HepG2 (cell line): ENCODE measurements around the gene MLNR. TPM values are rescaled to one million over a fixed set of nuclear protein-coding genes. Genes with fewer than 3 reads are reported as not detected.
A peak's percentile ranks its signal among the peaks of the same experiment; 100 is the strongest.

Experiments used
- ASH2L ChIP-seq: fragments of 300-600, 200-600 bp; sonication (generic); IDR thresholded peaks from 2 replicates; pipeline ENCODE4 v1.7.0; 2017; ENCODE audit warnings: low read depth, mild to moderate bottlenecking, moderate library complexity, mixed read lengths, low read length; ENCODE audit not compliant: insufficient read length
- ATF7-NPFF ChIP-seq: sonication (generic); formaldehyde crosslinking; IDR thresholded peaks from 2 replicates; pipeline ENCODE4 v1.8.1; 2023; ENCODE audit warnings: mild to moderate bottlenecking, low read depth, missing genetic modification reagents, moderate library complexity
- DR1 ChIP-seq: sonication (generic); formaldehyde crosslinking; IDR thresholded peaks from 2 replicates; pipeline ENCODE4 v1.8.0; 2021; ENCODE audit warnings: mild to moderate bottlenecking, missing genetic modification reagents, inconsistent platforms
- ELF1 ChIP-seq: sonication (generic); formaldehyde crosslinking; IDR thresholded peaks from 2 replicates; pipeline ENCODE4 v1.4.0; 2020; ENCODE audit warnings: missing genetic modification reagents
- GMEB2 ChIP-seq: IDR thresholded peaks from 2 replicates; pipeline ENCODE4 v1.6.1; 2016; ENCODE audit warnings: missing biosample characterization, missing genetic modification reagents, low read depth
- HMGXB4 ChIP-seq, 2 experiments: sonication (generic) in 1 of 2; formaldehyde crosslinking in 1 of 2; IDR thresholded peaks; 2 replicates each; pipeline versions ENCODE4 v1.4.0 to v1.6.1; 2018 to 2020; ENCODE audit warnings: missing genetic modification reagents in 2 of 2, borderline replicate concordance in 1 of 2, low read depth in 1 of 2, mild to moderate bottlenecking in 1 of 2, missing biosample characterization in 1 of 2
- KDM6A ChIP-seq: IDR thresholded peaks from 2 replicates; pipeline ENCODE4 v1.6.1; 2016; ENCODE audit warnings: low read depth
- MED8 ChIP-seq: sonication (generic); formaldehyde crosslinking; IDR thresholded peaks from 2 replicates; pipeline ENCODE4 v1.8.1; 2023; ENCODE audit warnings: mild to moderate bottlenecking, missing genetic modification reagents; ENCODE audit not compliant: insufficient replicate concordance
- MEIS2 ChIP-seq: sonication (generic); formaldehyde crosslinking; IDR thresholded peaks from 2 replicates; pipeline ENCODE4 v1.9.0; 2021; ENCODE audit warnings: mild to moderate bottlenecking, missing genetic modification reagents
- MTA1 ChIP-seq: sonication (generic); formaldehyde crosslinking; IDR thresholded peaks from 2 replicates; pipeline ENCODE4 v1.4.0; 2020; ENCODE audit warnings: missing genetic modification reagents, mild to moderate bottlenecking, borderline replicate concordance
- NFYB ChIP-seq: sonication (generic); formaldehyde crosslinking; IDR thresholded peaks from 2 replicates; pipeline ENCODE4 v1.4.0; 2020; ENCODE audit warnings: missing genetic modification reagents
- SAP130 ChIP-seq: IDR thresholded peaks from 2 replicates; pipeline ENCODE4 v1.6.1; 2016; ENCODE audit warnings: low read depth
- TERF1 ChIP-seq: sonication (generic); formaldehyde crosslinking; IDR thresholded peaks from 2 replicates; pipeline ENCODE4 v1.8.0; 2022; ENCODE audit warnings: mild to moderate bottlenecking, missing genetic modification reagents, moderate library complexity
- TMF1 ChIP-seq: sonication (generic); formaldehyde crosslinking; IDR thresholded peaks from 2 replicates; pipeline ENCODE4 v1.8.1; 2022; ENCODE audit warnings: low read depth, missing genetic modification reagents
- ZBTB20 ChIP-seq: sonication (generic); formaldehyde crosslinking; IDR thresholded peaks from 2 replicates; pipeline ENCODE4 v1.8.1; 2023; ENCODE audit warnings: missing genetic modification reagents, low read depth, mild to moderate bottlenecking, borderline replicate concordance
- ZNF101 ChIP-seq: sonication (generic); formaldehyde crosslinking; IDR thresholded peaks from 2 replicates; pipeline ENCODE4 v1.4.0; 2020; ENCODE audit warnings: mild to moderate bottlenecking, low read depth, missing genetic modification reagents, borderline replicate concordance
- ZNF17 ChIP-seq: sonication (generic); formaldehyde crosslinking; IDR thresholded peaks from 2 replicates; pipeline ENCODE4 v1.5.0; 2020; ENCODE audit warnings: mild to moderate bottlenecking, missing genetic modification reagents
- ZNF263 ChIP-seq: sonication (generic); formaldehyde crosslinking; IDR thresholded peaks from 2 replicates; pipeline ENCODE4 v1.4.0; 2020; ENCODE audit warnings: missing genetic modification reagents
- ZNF460 ChIP-seq: sonication (generic); formaldehyde crosslinking; IDR thresholded peaks from 2 replicates; pipeline ENCODE4 v1.5.1; 2020; ENCODE audit warnings: missing genetic modification reagents, mild to moderate bottlenecking, borderline replicate concordance
- ZNF761 ChIP-seq: sonication (generic); formaldehyde crosslinking; conservative IDR thresholded peaks from 2 replicates; pipeline ENCODE4 v1.4.0; 2020; ENCODE audit warnings: mild to moderate bottlenecking, missing genetic modification reagents
- ZUFSP ChIP-seq: sonication (generic); formaldehyde crosslinking; IDR thresholded peaks from 2 replicates; pipeline ENCODE4 v1.9.0; 2021; ENCODE audit warnings: missing genetic modification reagents, mild to moderate bottlenecking, borderline replicate concordance
- polyA plus RNA-seq, 8 experiments: library from polyadenylated mRNA; depleted of rRNA in 3 of 8; stranded (reverse) in 7 of 8; unstranded in 1 of 8; fragments of >200 nt; fragmentation: Illumina TruSeq in 4 of 8; extraction: Trizol in 4 of 8; gene quantifications; 2 replicates each; pipeline versions ENCODE4 v1.2.1 to v1.2.3, GENCODE V29; 2011 to 2016; ENCODE audit warnings: low read depth in 4 of 8, missing spikeins in 1 of 8, mixed read lengths in 1 of 8; ENCODE audit not compliant: insufficient read depth in 1 of 8
- total RNA-seq, 5 experiments: library from RNA; depleted of rRNA; stranded (reverse); fragments of >200 nt; fragmentation: Illumina TruSeq; extraction: Trizol; gene quantifications; 2 replicates each; pipeline ENCODE4 v1.2.3, GENCODE V29; 2016; ENCODE audit warnings: low read depth in 1 of 5

MLNR gene
- total and polyA plus RNA-seq, 2 of the 13 experiments (the other 11 are each of a cell fraction or from before 2014, with no cell fraction given) = 0.46 TPM; not detected in 1

GRCh38 chr13:49220036-49220855 lies at the start of gene MLNR (continued):
- TF ChIP-seq ZBTB20 (CRISPR knock-in tag) = no peak
- peak; percentile 23; the same call in 1 of the 2 replicates for TF ChIP-seq ATF7-NPFF (CRISPR knock-in tag)
- TF ChIP-seq MEIS2 = no peak; the same call in 1 of the 2 replicates
- peak; percentile 21 for TF ChIP-seq ASH2L
- no peak for TF ChIP-seq ZNF101 (CRISPR knock-in tag)
- TF ChIP-seq MTA1 (CRISPR knock-in tag) = 0 out of 2 replicates have a peak, but pooled peaks have one; percentile 20
- TF ChIP-seq ZNF761 (CRISPR knock-in tag) = 0 out of 2 replicates have a peak, but pooled peaks have one; percentile 53
- peak; percentile 57; the same call in 1 of the 2 replicates for TF ChIP-seq TMF1 (CRISPR knock-in tag)
- TF ChIP-seq DR1 (CRISPR knock-in tag) = no peak; the same call in 1 of the 2 replicates
- TF ChIP-seq SAP130 (CRISPR knock-in tag) = peak; percentile 2; the same call in 1 of the 2 replicates
- no peak for TF ChIP-seq NFYB (CRISPR knock-in tag)
- TF ChIP-seq MED8 (CRISPR knock-in tag) = no peak
- 0 out of 2 replicates have a peak, but pooled peaks have one; percentile 37 for TF ChIP-seq ZNF263 (CRISPR knock-in tag)
- TF ChIP-seq ELF1 (CRISPR knock-in tag) = no peak
- TF ChIP-seq ZUFSP (CRISPR knock-in tag) = no peak
- TF ChIP-seq GMEB2 (CRISPR knock-in tag) = no peak
- no peak for TF ChIP-seq KDM6A (CRISPR knock-in tag)
- peak; percentile 75 to 85; a peak in 2 of 4 replicates for TF ChIP-seq HMGXB4 (CRISPR knock-in tag; IDR thresholded peaks at IDR 0.05; ENCODE audit: borderline replicate concordance in 1 of 2, low read depth in 1 of 2)
- no peak for TF ChIP-seq ZNF460 (CRISPR knock-in tag)
- TF ChIP-seq ZNF17 (CRISPR knock-in tag) = no peak
- peak; percentile 66; the same call in 1 of the 2 replicates for TF ChIP-seq TERF1 (CRISPR knock-in tag)
